HepG2 (cell line): ENCODE results near the gene LYPD3. TPM values are rescaled to one million over a fixed set of nuclear protein-coding genes. Genes with fewer than 3 reads are reported as not detected.

Experiments used
- ATF7 ChIP-seq, 2 experiments: fragments of 450-650 bp in 1 of 2; sonication (generic) in 1 of 2; formaldehyde crosslinking in 1 of 2; IDR thresholded peaks; 2 replicates each; pipeline versions ENCODE4 v1.4.0 to v1.6.1; 2016 to 2020; ENCODE audit warnings: antibody characterized with exemption in 1 of 2, mild to moderate bottlenecking in 1 of 2, missing genetic modification reagents in 1 of 2
- CENPT ChIP-seq: sonication (generic); formaldehyde crosslinking; IDR thresholded peaks from 2 replicates; pipeline ENCODE4 v1.8.0; 2022; ENCODE audit warnings: low read depth, mild to moderate bottlenecking, moderate library complexity, missing genetic modification reagents
- CHCHD3 ChIP-seq: sonication (generic); formaldehyde crosslinking; IDR thresholded peaks from 2 replicates; pipeline ENCODE4 v1.8.0; 2022; ENCODE audit warnings: mild to moderate bottlenecking, missing genetic modification reagents, moderate library complexity
- DNMT1 ChIP-seq: sonication (generic); formaldehyde crosslinking; IDR thresholded peaks from 2 replicates; pipeline ENCODE4 v1.5.1; 2020; ENCODE audit warnings: mild to moderate bottlenecking, missing genetic modification reagents
- FOXC1 ChIP-seq: sonication (generic); formaldehyde crosslinking; IDR thresholded peaks from 2 replicates; pipeline ENCODE4 v1.8.0; 2022; ENCODE audit warnings: mild to moderate bottlenecking, missing genetic modification reagents, borderline replicate concordance
- GABPA ChIP-seq, 2 experiments: IDR thresholded peaks; 2 replicates each; pipeline ENCODE4 v1.6.1; 2011 to 2016; ENCODE audit warnings: low read depth in 2 of 2, low read length in 1 of 2, missing biosample characterization in 1 of 2, missing genetic modification characterization in 1 of 2
- ISL2 ChIP-seq: sonication (generic); formaldehyde crosslinking; IDR thresholded peaks from 2 replicates; pipeline ENCODE4 v1.5.0; 2020; ENCODE audit warnings: missing genetic modification reagents
- KDM2A ChIP-seq: sonication (generic); formaldehyde crosslinking; IDR thresholded peaks from 2 replicates; pipeline ENCODE4 v1.4.0; 2020; ENCODE audit warnings: low read depth, missing genetic modification reagents, borderline replicate concordance
- MTF2 ChIP-seq: sonication (generic); formaldehyde crosslinking; IDR thresholded peaks from 2 replicates; pipeline ENCODE4 v1.5.0; 2020; ENCODE audit warnings: missing genetic modification reagents, borderline replicate concordance
- NR2C2 ChIP-seq: sonication (generic); formaldehyde crosslinking; IDR thresholded peaks from 2 replicates; pipeline ENCODE4 v1.4.0; 2020; ENCODE audit warnings: missing genetic modification reagents, mild to moderate bottlenecking, moderate library complexity, borderline replicate concordance
- NRL ChIP-seq: sonication (generic); formaldehyde crosslinking; IDR thresholded peaks from 2 replicates; pipeline ENCODE4 v1.5.0; 2020; ENCODE audit warnings: missing genetic modification reagents, mild to moderate bottlenecking, moderate library complexity, borderline replicate concordance
- PAWR ChIP-seq: sonication (generic); formaldehyde crosslinking; IDR thresholded peaks from 2 replicates; pipeline ENCODE4 v1.4.0; 2020; ENCODE audit warnings: missing genetic modification reagents, mild to moderate bottlenecking, borderline replicate concordance
- PHF20 ChIP-seq: sonication (generic); formaldehyde crosslinking; IDR thresholded peaks from 2 replicates; pipeline ENCODE4 v1.5.0; 2020; ENCODE audit warnings: mild to moderate bottlenecking, missing genetic modification reagents
- SRSF9 ChIP-seq: fragments of 200-400 bp; formaldehyde crosslinking; IDR thresholded peaks from 2 replicates; pipeline ENCODE4 v1.6.1; 2018; ENCODE audit warnings: borderline replicate concordance, mild to moderate bottlenecking, low read depth, low read length; ENCODE audit not compliant: insufficient read depth, poor library complexity, severe bottlenecking
- TAF1 ChIP-seq: sonication (generic); formaldehyde crosslinking; IDR thresholded peaks from 2 replicates; pipeline ENCODE4 v1.4.0; 2020; ENCODE audit warnings: missing genetic modification reagents
- ZBTB42 ChIP-seq: sonication (generic); formaldehyde crosslinking; IDR thresholded peaks from 2 replicates; pipeline ENCODE4 v1.5.0; 2020; ENCODE audit warnings: mild to moderate bottlenecking, missing genetic modification reagents
- ZFX ChIP-seq: sonication (generic); formaldehyde crosslinking; IDR thresholded peaks from 2 replicates; pipeline ENCODE4 v1.4.0; 2020; ENCODE audit warnings: mild to moderate bottlenecking, low read depth, missing genetic modification reagents, moderate library complexity
- ZNF589 ChIP-seq: sonication (generic); formaldehyde crosslinking; conservative IDR thresholded peaks from 2 replicates; pipeline ENCODE4 v1.8.0; 2022; ENCODE audit warnings: mild to moderate bottlenecking, moderate library complexity, missing genetic modification reagents
- polyA plus RNA-seq, 8 experiments: library from polyadenylated mRNA; depleted of rRNA in 3 of 8; stranded (reverse) in 7 of 8; unstranded in 1 of 8; fragments of >200 nt; fragmentation: Illumina TruSeq in 4 of 8; extraction: Trizol in 4 of 8; gene quantifications; 2 replicates each; pipeline versions ENCODE4 v1.2.1 to v1.2.3, GENCODE V29; 2011 to 2016; ENCODE audit warnings: low read depth in 4 of 8, missing spikeins in 1 of 8, mixed read lengths in 1 of 8; ENCODE audit not compliant: insufficient read depth in 1 of 8
- total RNA-seq, 5 experiments: library from RNA; depleted of rRNA; stranded (reverse); fragments of >200 nt; fragmentation: Illumina TruSeq; extraction: Trizol; gene quantifications; 2 replicates each; pipeline ENCODE4 v1.2.3, GENCODE V29; 2016; ENCODE audit warnings: low read depth in 1 of 5
- TF ChIP-seq, protein P1 (sequence below): sonication (generic); formaldehyde crosslinking; IDR thresholded peaks from 2 replicates; pipeline ENCODE4 v1.4.0; 2020; ENCODE audit warnings: mild to moderate bottlenecking, missing genetic modification reagents
- TF ChIP-seq, protein P2 (sequence below): sonication (generic); formaldehyde crosslinking; IDR thresholded peaks from 2 replicates; pipeline ENCODE4 v1.9.0; 2021; ENCODE audit warnings: missing genetic modification reagents, borderline replicate concordance
- TF ChIP-seq, protein P3 (sequence below): sonication (generic); formaldehyde crosslinking; IDR thresholded peaks from 2 replicates; pipeline ENCODE4 v1.5.0; 2020; ENCODE audit warnings: missing genetic modification reagents

The LYPD3 gene
- total and polyA plus RNA-seq, 2 of the 13 experiments (the other 11 are each of a cell fraction or from before 2014, with no cell fraction given) = 0.51 to 1.5 TPM

DNA sequence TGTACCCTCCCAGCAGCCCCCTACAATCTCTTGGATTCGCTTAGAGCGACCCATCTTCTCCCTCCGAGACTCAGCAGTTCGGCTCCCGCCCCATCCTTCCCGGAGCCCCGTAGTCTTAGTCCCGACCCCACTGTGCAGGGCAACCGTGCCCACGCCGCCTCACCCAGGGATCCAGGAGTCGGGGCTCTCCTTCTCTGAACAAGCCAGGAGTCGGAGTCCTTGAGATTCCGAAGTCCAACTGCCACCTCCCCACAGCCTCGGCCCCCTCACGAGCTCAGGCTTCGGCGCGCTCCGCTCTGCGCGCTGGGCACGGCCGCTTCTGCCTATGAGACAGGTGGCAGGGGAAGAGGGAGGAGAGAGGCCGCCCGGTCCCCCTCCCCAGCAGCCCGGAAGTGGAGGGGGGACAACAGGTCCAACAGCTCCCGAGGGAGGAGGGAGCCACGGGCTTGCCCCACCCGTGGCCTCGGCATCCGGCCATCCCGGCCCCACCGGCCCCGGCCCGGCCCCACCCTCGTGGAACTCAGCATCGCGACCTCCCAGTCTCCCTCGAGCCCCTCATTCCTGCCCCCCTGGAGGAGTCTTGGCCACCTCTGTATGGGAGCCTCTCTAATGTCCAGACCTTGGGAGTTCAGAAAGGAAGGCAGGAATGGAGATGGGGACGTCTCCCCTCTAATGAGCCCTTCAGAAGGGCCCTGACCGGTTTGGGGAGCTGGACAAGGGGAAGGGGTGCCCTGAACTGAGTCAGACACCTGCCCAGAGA, 39.2 kb upstream of the LYPD3 start, which contains the start of gene PHLDB3 (continued):
- TF ChIP-seq, protein P1, sequence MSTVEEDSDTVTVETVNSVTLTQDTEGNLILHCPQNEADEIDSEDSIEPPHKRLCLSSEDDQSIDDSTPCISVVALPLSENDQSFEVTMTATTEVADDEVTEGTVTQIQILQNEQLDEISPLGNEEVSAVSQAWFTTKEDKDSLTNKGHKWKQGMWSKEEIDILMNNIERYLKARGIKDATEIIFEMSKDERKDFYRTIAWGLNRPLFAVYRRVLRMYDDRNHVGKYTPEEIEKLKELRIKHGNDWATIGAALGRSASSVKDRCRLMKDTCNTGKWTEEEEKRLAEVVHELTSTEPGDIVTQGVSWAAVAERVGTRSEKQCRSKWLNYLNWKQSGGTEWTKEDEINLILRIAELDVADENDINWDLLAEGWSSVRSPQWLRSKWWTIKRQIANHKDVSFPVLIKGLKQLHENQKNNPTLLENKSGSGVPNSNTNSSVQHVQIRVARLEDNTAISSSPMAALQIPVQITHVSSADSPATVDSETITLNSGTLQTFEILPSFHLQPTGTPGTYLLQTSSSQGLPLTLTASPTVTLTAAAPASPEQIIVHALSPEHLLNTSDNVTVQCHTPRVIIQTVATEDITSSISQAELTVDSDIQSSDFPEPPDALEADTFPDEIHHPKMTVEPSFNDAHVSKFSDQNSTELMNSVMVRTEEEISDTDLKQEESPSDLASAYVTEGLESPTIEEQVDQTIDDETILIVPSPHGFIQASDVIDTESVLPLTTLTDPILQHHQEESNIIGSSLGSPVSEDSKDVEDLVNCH (CRISPR knock-in tag) = no peak
- peak; percentile 74 for TF ChIP-seq ZFX (CRISPR knock-in tag)
- no peak for TF ChIP-seq CENPT
- peak; percentile 53; the same call in 1 of the 2 replicates for TF ChIP-seq FOXC1 (CRISPR knock-in tag)
- TF ChIP-seq, protein P2, sequence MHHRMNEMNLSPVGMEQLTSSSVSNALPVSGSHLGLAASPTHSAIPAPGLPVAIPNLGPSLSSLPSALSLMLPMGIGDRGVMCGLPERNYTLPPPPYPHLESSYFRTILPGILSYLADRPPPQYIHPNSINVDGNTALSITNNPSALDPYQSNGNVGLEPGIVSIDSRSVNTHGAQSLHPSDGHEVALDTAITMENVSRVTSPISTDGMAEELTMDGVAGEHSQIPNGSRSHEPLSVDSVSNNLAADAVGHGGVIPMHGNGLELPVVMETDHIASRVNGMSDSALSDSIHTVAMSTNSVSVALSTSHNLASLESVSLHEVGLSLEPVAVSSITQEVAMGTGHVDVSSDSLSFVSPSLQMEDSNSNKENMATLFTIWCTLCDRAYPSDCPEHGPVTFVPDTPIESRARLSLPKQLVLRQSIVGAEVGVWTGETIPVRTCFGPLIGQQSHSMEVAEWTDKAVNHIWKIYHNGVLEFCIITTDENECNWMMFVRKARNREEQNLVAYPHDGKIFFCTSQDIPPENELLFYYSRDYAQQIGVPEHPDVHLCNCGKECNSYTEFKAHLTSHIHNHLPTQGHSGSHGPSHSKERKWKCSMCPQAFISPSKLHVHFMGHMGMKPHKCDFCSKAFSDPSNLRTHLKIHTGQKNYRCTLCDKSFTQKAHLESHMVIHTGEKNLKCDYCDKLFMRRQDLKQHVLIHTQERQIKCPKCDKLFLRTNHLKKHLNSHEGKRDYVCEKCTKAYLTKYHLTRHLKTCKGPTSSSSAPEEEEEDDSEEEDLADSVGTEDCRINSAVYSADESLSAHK (CRISPR knock-in tag) = no peak
- peak; percentile 64; the same call in 1 of the 2 replicates for TF ChIP-seq KDM2A (CRISPR knock-in tag)
- no peak for TF ChIP-seq ATF7 (IDR thresholded peaks at IDR 0.05)
- TF ChIP-seq ATF7 (CRISPR knock-in tag; IDR thresholded peaks at IDR 0.05) = no peak
- TF ChIP-seq PHF20 (CRISPR knock-in tag) = no peak
- TF ChIP-seq ZBTB42 (CRISPR knock-in tag) = no peak
- TF ChIP-seq GABPA (IDR thresholded peaks at IDR 0.05; ENCODE audit: low read depth, low read length) = peak; percentile 51
- peak; percentile 76 for TF ChIP-seq GABPA (CRISPR knock-in tag; IDR thresholded peaks at IDR 0.05; ENCODE audit: low read depth)
- TF ChIP-seq NR2C2 (CRISPR knock-in tag) = peak; percentile 69
- no peak for TF ChIP-seq ZNF589
- TF ChIP-seq, protein P3, sequence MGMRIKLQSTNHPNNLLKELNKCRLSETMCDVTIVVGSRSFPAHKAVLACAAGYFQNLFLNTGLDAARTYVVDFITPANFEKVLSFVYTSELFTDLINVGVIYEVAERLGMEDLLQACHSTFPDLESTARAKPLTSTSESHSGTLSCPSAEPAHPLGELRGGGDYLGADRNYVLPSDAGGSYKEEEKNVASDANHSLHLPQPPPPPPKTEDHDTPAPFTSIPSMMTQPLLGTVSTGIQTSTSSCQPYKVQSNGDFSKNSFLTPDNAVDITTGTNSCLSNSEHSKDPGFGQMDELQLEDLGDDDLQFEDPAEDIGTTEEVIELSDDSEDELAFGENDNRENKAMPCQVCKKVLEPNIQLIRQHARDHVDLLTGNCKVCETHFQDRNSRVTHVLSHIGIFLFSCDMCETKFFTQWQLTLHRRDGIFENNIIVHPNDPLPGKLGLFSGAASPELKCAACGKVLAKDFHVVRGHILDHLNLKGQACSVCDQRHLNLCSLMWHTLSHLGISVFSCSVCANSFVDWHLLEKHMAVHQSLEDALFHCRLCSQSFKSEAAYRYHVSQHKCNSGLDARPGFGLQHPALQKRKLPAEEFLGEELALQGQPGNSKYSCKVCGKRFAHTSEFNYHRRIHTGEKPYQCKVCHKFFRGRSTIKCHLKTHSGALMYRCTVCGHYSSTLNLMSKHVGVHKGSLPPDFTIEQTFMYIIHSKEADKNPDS = no peak
- TF ChIP-seq CHCHD3 (CRISPR knock-in tag) = peak; percentile 67; the same call in 1 of the 2 replicates
- TF ChIP-seq DNMT1 (CRISPR knock-in tag) = 0 out of 2 replicates have a peak, but pooled peaks have one; percentile 25
- peak; percentile 74; the same call in 1 of the 2 replicates for TF ChIP-seq MTF2 (CRISPR knock-in tag)
- peak; percentile 55 for TF ChIP-seq TAF1
- 0 out of 2 replicates have a peak, but pooled peaks have one; percentile 3 for TF ChIP-seq ISL2 (CRISPR knock-in tag)
- no peak for TF ChIP-seq PAWR (CRISPR knock-in tag)
- 0 out of 2 replicates have a peak, but pooled peaks have one; percentile 11 for TF ChIP-seq NRL
- no peak for TF ChIP-seq SRSF9
